Prostate gland (tissue), 2 donors: ENCODE results near the gene SHROOM2. TPM values are rescaled to one million over a fixed set of nuclear protein-coding genes. Genes with fewer than 3 reads are reported as not detected.

ENCODE experiments used
- DNase-seq: peaks from one replicate; pipeline ENCODE4 v3.0.0-alpha.2; 2019; ENCODE audit warnings: low spot score
- H3K27ac ChIP-seq, 2 donors: fragments of 200-600 bp; sonication (generic); 2 replicates each; pipeline ENCODE4 v1.5.1; 2017 to 2019
- H3K27me3 ChIP-seq: fragments of 200-600 bp; sonication (generic); replicated peaks from 2 replicates; pipeline ENCODE4 v1.5.1; 2019; ENCODE audit not compliant: insufficient read depth
- H3K36me3 ChIP-seq, 2 donors: fragments of 200-600 bp; sonication (generic); 1 replicate in 1 of 2; 2 replicates in 1 of 2; pipeline versions ENCODE4 v1.5.1 to v1.8.1; 2017 to 2019
- H3K4me1 ChIP-seq: fragments of 200-600 bp; sonication (generic); replicated peaks from 2 replicates; pipeline ENCODE4 v1.5.1; 2019
- H3K4me3 ChIP-seq, 2 donors: fragments of 200-600 bp; sonication (generic); 2 replicates each; pipeline ENCODE4 v1.5.1; 2017 to 2019
- H3K9me3 ChIP-seq: fragments of 200-600 bp; sonication (generic); 2 replicates; pipeline ENCODE4 v1.5.1; 2017
- CTCF ChIP-seq, 4 experiments: fragments of 200-600 bp in 2 of 4; fragments of 450-650 bp in 2 of 4; sonication (generic) in 2 of 4; IDR thresholded peaks; 1 replicate in 3 of 4; 2 replicates in 1 of 4; pipeline ENCODE4 v1.5.1; 2016 to 2019; ENCODE audit warnings: antibody characterized with exemption in 4 of 4, mild to moderate bottlenecking in 2 of 4, moderate library complexity in 2 of 4
- POLR2A ChIP-seq: fragments of 450-650 bp; IDR thresholded peaks from one replicate; pipeline ENCODE4 v1.6.1; 2016; ENCODE audit warnings: antibody characterized with exemption, mild to moderate bottlenecking
- POLR2AphosphoS5 ChIP-seq: sonication (generic); formaldehyde crosslinking; IDR thresholded peaks from one replicate; pipeline ENCODE4 v1.6.1; 2017; ENCODE audit warnings: antibody characterized with exemption
- WGBS: methylation state at CpG from one replicate; pipeline ENCODE4 v1.1.5; 2018; 5-methylcytosine and 5-hydroxymethylcytosine counted together
- intact Hi-C: fragments of 100-400 bp; cut with DNase I; formaldehyde crosslinking; loops from one replicate; pipeline ENCODE4 v1.14.2; 2022
- total RNA-seq, 2 donors: library from RNA; depleted of rRNA; stranded (reverse); fragments of >200 nt; gene quantifications; one replicate each; pipeline ENCODE4 v1.1.0, GENCODE V29; 2016

The SHROOM2 gene
- total RNA-seq, 2 donors from 2014 or later: 36.8 to 71.3 TPM

- no peak for DNase-seq
- H3K27me3 ChIP-seq: no peaks in the 10 kb centered on the region
Measured at GRCh38 chrX:9757366-9757765, 28.9 kb upstream of the SHROOM2 start.

GRCh38 chrX:9758021-9758638, 28.1 kb upstream of the SHROOM2 start:
- Histone ChIP-seq H3K4me1 (no peaks in the 10 kb centered on the region), H3K9me3 (no peaks in the 10 kb centered on the region), H3K27me3 (no peaks in the 10 kb centered on the region), H3K27ac (no peak overlapping the region), H3K4me3 (no peak overlapping the region), H3K36me3 (no peaks in the 10 kb centered on the region)
- WGBS: 52% methylated on average over 4 of the region's 4 CpGs
- TF ChIP-seq CTCF (IDR thresholded peaks at IDR 0.05): no peak
- TF ChIP-seq POLR2AphosphoS5: no peak
- TF ChIP-seq POLR2A: no peak
- intact Hi-C loops: no loop called here
- no peak for DNase-seq

More at GRCh38 chrX:9757366-9757765, 28.9 kb upstream of the SHROOM2 start:
- H3K4me3 ChIP-seq: no peak overlapping the region
- H3K9me3 ChIP-seq: no peaks in the 10 kb centered on the region
- no peak for TF ChIP-seq CTCF (IDR thresholded peaks at IDR 0.05)
- no peak for TF ChIP-seq POLR2A
- no peak for TF ChIP-seq POLR2AphosphoS5
- no peaks in the 10 kb centered on the region for H3K4me1 ChIP-seq
- intact Hi-C loops: no loop called here
- H3K27ac ChIP-seq: no peak overlapping the region
- no peaks in the 10 kb centered on the region for H3K36me3 ChIP-seq
- 92% methylated on average over 7 of the region's 7 CpGs for WGBS

- Histone ChIP-seq H3K9me3 (no peaks in the 10 kb centered on the region), H3K27ac (no peak overlapping the region), H3K27me3 (no peaks in the 10 kb centered on the region), H3K4me3 (no peak overlapping the region), H3K4me1 (no peaks in the 10 kb centered on the region), H3K36me3 (no peaks in the 10 kb centered on the region)
- DNase-seq: no peak
- TF ChIP-seq CTCF (IDR thresholded peaks at IDR 0.05) (no peak), POLR2A (no peak), POLR2AphosphoS5 (no peak)
- 76% methylated on average over 3 of the region's 8 CpGs for WGBS
- intact Hi-C loops: no loop called here
Measured at GRCh38 chrX:9759337-9759736, 26.9 kb upstream of the SHROOM2 start.

- 36% methylated on average over 20 of the region's 67 CpGs for WGBS
Measured at GRCh38 chrX:9765072-9765736, 21.0 kb upstream of the SHROOM2 start.

More at GRCh38 chrX:9765072-9765736, 21.0 kb upstream of the SHROOM2 start:
- no peak overlapping the region for H3K4me3 ChIP-seq
- TF ChIP-seq POLR2A: no peak
- TF ChIP-seq CTCF (IDR thresholded peaks at IDR 0.05): no peak
- TF ChIP-seq POLR2AphosphoS5: no peak
- DNase-seq: no peak
- intact Hi-C loops: no loop called here
- no peaks in the 10 kb centered on the region for H3K9me3 ChIP-seq
- no peaks in the 10 kb centered on the region for H3K27me3 ChIP-seq
- no peak overlapping the region for H3K27ac ChIP-seq
- H3K36me3 ChIP-seq: no peaks in the 10 kb centered on the region
- H3K4me1 ChIP-seq: no peaks in the 10 kb centered on the region
